Loucy (cell line): ENCODE measurements around the gene RGMA.

Experiments used
- H2AFZ ChIP-seq: fragments of 200-600 bp; sonication (generic); 2 replicates; pipeline ENCODE4 v1.6.0; 2016; ENCODE audit warnings: antibody characterized with exemption, mild to moderate bottlenecking, low read length, moderate library complexity
- H3F3A ChIP-seq: fragments of 200-600 bp; 2 replicates; pipeline ENCODE4 v1.6.0; 2016; ENCODE audit warnings: antibody characterized with exemption, low read depth, mild to moderate bottlenecking
- H3K27me3 ChIP-seq: fragments of 200-600 bp; sonication (generic); 2 replicates; pipeline ENCODE4 v1.6.1; 2014; ENCODE audit warnings: low read length, mild to moderate bottlenecking; ENCODE audit not compliant: insufficient read depth, poor library complexity, severe bottlenecking
- H3K36me3 ChIP-seq: fragments of 200-600 bp; sonication (generic); 2 replicates; pipeline ENCODE4 v1.6.1; 2016; ENCODE audit warnings: low read length; ENCODE audit not compliant: insufficient read depth
- H3K4me1 ChIP-seq: fragments of 200-600 bp; sonication (generic); 2 replicates; pipeline ENCODE4 v1.5.1; 2014; ENCODE audit warnings: low read length, mild to moderate bottlenecking; ENCODE audit not compliant: insufficient read depth, poor library complexity, severe bottlenecking
- H3K4me2 ChIP-seq: fragments of 200-600 bp; sonication (generic); 2 replicates; pipeline ENCODE4 v1.6.0; 2014; ENCODE audit warnings: antibody characterized with exemption, low read length, low read depth, mild to moderate bottlenecking; ENCODE audit not compliant: poor library complexity, severe bottlenecking
- H3K4me3 ChIP-seq: fragments of 200-600 bp; sonication (generic); 2 replicates; pipeline ENCODE4 v1.5.1; 2014; ENCODE audit warnings: low read length, mild to moderate bottlenecking, mixed read lengths; ENCODE audit not compliant: poor library complexity, severe bottlenecking
- H3K79me2 ChIP-seq: fragments of 200-600 bp; sonication (generic); 2 replicates; pipeline ENCODE4 v1.6.1; 2014; ENCODE audit warnings: low read length; ENCODE audit not compliant: insufficient read depth
- H3K9ac ChIP-seq: fragments of 200-600 bp; sonication (generic); 2 replicates; pipeline ENCODE4 v1.6.0; 2014; ENCODE audit warnings: mild to moderate bottlenecking, low read depth, low read length, moderate library complexity; ENCODE audit not compliant: poor library complexity, severe bottlenecking
- H3K9me2 ChIP-seq: fragments of 200-600 bp; sonication (generic); replicated peaks from 2 replicates; pipeline ENCODE4 v1.6.1; 2016; ENCODE audit warnings: low read depth, low read length, mixed read lengths
- H3K9me3 ChIP-seq: fragments of 200-600 bp; sonication (generic); 2 replicates; pipeline ENCODE4 v1.6.1; 2014; ENCODE audit warnings: mild to moderate bottlenecking, antibody characterized with exemption, low read length, low read depth; ENCODE audit not compliant: insufficient read depth
- H4K20me1 ChIP-seq: fragments of 200-600 bp; sonication (generic); 2 replicates; pipeline ENCODE4 v1.6.0; 2014; ENCODE audit warnings: antibody characterized with exemption, low read length, mild to moderate bottlenecking; ENCODE audit not compliant: insufficient read depth, poor library complexity, severe bottlenecking
- EZH2phosphoT487 ChIP-seq: fragments of 200-600 bp; IDR thresholded peaks from 2 replicates; pipeline ENCODE4 v1.6.1; 2018; ENCODE audit warnings: antibody characterized with exemption, mild to moderate bottlenecking, moderate library complexity, borderline replicate concordance
- TF ChIP-seq, protein P1 (sequence below): fragments of 200-600 bp; sonication (generic); conservative IDR thresholded peaks from 2 replicates; pipeline ENCODE4 v1.5.1; 2014; ENCODE audit warnings: mild to moderate bottlenecking, antibody characterized with exemption, low read length

The RGMA gene

DNA sequence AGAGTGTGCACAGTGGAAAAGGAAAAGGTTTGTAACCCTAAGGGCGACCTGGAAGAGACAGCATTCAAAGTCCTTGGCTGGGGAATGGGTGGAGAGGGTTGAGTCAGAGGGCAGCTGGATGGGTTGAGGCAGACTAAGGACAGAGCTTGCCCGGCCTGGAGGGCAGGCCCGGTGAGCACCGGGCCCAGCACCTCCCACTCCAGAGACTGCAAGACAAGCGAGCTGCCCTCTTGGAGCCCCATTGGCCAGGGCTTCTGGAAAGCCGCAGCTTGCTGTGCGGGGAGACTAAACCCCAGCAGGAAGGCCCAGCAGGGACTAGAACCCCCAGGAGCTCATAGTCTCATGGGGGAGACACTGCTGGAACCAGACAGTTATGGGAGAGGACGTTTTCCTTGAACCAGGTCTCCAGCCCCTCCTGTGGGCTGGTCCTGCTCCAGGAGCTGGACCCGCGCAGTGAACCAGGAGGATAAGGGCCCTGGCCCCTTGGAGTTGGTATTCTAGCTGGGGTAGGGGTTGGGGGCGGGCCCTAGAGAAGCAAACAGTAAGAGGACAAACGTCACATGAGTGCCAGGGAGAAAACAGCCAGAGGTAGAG lies 59.1 kb downstream of the RGMA start:
- Histone ChIP-seq H3K4me2 (no peak overlapping the region), H3K9me3 (no peaks in the 10 kb centered on the region), H3K36me3 (peaks cover 34% of the 10 kb centered on the region; the same call in 1 of the 2 replicates), H3K4me1 (peaks cover 4% of the 10 kb centered on the region), H3K79me2 (no peaks in the 10 kb centered on the region), H2AFZ (no peak overlapping the region), H3K9me2 (no peaks in the 10 kb centered on the region), H3K27me3 (no peaks in the 10 kb centered on the region), H3K4me3 (no peak overlapping the region), H3K9ac (no peak overlapping the region), H3F3A (no peaks in the 10 kb centered on the region), H4K20me1 (no peaks in the 10 kb centered on the region)
- no peak for TF ChIP-seq EZH2phosphoT487
- TF ChIP-seq, protein P1, sequence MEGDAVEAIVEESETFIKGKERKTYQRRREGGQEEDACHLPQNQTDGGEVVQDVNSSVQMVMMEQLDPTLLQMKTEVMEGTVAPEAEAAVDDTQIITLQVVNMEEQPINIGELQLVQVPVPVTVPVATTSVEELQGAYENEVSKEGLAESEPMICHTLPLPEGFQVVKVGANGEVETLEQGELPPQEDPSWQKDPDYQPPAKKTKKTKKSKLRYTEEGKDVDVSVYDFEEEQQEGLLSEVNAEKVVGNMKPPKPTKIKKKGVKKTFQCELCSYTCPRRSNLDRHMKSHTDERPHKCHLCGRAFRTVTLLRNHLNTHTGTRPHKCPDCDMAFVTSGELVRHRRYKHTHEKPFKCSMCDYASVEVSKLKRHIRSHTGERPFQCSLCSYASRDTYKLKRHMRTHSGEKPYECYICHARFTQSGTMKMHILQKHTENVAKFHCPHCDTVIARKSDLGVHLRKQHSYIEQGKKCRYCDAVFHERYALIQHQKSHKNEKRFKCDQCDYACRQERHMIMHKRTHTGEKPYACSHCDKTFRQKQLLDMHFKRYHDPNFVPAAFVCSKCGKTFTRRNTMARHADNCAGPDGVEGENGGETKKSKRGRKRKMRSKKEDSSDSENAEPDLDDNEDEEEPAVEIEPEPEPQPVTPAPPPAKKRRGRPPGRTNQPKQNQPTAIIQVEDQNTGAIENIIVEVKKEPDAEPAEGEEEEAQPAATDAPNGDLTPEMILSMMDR: no peak

DNA sequence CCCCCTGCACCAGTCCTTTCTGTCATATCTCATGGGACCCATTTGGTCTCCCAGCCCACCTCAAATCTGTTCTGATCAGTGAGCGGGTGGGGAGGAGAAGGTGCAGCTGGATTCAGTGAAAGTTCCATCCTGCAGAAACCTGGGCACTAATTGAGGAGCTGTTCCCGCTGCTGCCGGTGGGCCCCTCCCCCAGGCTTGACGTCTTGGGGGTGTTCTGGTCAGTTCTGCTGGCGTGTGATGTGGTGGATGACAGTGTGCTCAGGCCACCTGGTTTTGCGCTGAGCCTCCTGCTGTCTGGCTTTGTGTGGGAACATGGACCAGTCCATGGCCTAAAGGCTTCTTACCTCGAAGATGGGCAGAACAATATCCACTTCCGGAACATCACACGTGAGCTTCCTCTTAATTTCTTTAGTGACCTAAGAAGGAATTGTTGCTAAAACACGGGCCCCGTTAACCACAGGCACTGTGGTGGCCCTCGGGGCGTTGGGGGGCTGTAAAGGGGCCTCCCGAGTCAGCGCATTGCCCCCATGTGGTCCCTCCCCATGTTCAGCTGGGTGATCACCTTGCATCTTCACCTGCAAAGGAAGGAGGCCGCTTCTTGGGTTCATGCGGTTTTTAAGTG lies 59.7 kb downstream of the RGMA start:
- TF ChIP-seq, protein P1: no peak
- TF ChIP-seq EZH2phosphoT487: no peak
- H3K79me2 ChIP-seq: no peaks in the 10 kb centered on the region
- no peak overlapping the region for H3K4me3 ChIP-seq
- H3K9me2 ChIP-seq: no peaks in the 10 kb centered on the region
- no peaks in the 10 kb centered on the region for H3K27me3 ChIP-seq
- no peak overlapping the region for H3K9ac ChIP-seq
- peaks cover 40% of the 10 kb centered on the region; the same call in 1 of the 2 replicates for H3K36me3 ChIP-seq
- H3K4me1 ChIP-seq: peaks cover 4% of the 10 kb centered on the region
- H3K4me2 ChIP-seq: no peak overlapping the region
- H4K20me1 ChIP-seq: no peaks in the 10 kb centered on the region
- H2AFZ ChIP-seq: no peak overlapping the region
- no peaks in the 10 kb centered on the region for H3F3A ChIP-seq
- no peaks in the 10 kb centered on the region for H3K9me3 ChIP-seq

DNA sequence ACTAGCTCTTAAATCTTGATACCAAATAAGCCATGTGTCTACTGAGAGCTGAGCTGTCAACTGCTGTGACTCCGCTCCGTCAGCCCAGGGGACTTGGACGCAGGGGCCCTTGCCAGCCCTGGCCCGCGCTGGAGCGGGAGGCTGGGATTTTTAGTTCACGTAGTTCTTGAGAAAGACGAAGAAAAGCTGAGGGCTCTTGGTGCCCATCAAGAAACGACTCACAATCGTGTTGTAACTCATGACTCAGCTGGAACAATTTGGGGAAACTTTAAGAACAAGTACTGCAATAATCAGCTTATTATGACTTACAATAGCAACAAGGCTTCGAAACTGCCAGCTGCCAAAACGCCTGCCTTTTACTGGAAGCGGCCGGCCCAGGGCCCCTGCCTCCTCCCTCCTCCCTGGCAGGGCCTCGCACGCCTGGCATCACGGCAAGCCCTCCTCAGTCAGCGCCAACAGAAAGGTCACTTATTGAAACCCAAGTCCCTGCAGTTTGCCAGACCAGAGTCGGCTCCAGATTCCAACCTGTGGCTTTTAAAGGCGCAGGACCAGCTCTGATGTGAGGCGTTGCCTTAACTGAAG lies 60.3 kb downstream of the RGMA start:
- H4K20me1 ChIP-seq: peaks cover 4% of the 10 kb centered on the region
- H3K4me3 ChIP-seq: no peak overlapping the region
- H3K36me3 ChIP-seq: peaks cover 46% of the 10 kb centered on the region; the same call in 1 of the 2 replicates
- no peaks in the 10 kb centered on the region for H3K27me3 ChIP-seq
- H3K9me2 ChIP-seq: no peaks in the 10 kb centered on the region
- H3K9me3 ChIP-seq: no peaks in the 10 kb centered on the region
- no peaks in the 10 kb centered on the region for H3F3A ChIP-seq
- H3K4me2 ChIP-seq: no peak overlapping the region
- no peak overlapping the region for H3K9ac ChIP-seq
- no peak overlapping the region for H2AFZ ChIP-seq
- H3K79me2 ChIP-seq: no peaks in the 10 kb centered on the region
- no peak for TF ChIP-seq EZH2phosphoT487
- TF ChIP-seq, protein P1: no peak
- peaks cover 4% of the 10 kb centered on the region for H3K4me1 ChIP-seq
